HG02981 (cell line): ENCODE data around the gene WASF3.
"Not testable (repeated sequence)": the region's sequence is repeated elsewhere in the genome, so short reads cannot be mapped to it uniquely, and the experiment has no call there.

Source experiments
- ATAC-seq: cut with Tn5 transposase; IDR thresholded peaks from one replicate; pipeline ENCODE4 v1.9.1; 2021; ENCODE audit warnings: mild to moderate bottlenecking, moderate library complexity; ENCODE audit not compliant: unreplicated experiment

WASF3 gene

DNA sequence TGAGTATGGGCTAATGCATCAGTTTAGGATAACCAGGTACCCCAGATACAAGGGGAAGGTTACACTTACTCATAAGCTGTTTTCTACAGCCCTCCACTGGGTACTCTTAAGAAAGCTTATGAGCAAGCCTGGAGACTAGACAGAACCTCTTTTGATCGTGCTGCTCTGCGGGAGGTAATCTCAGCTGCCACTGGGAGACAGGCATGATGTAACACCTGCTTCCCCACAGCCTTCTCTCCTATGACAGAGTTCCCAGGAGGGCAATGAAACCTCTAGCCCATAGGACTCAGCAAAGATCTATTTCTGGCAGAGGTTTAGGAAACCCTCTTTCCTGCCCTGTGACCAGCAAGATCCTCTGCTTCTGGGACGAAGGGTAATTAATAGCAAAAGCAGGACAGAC, 65.6 kb downstream of the WASF3 start:
- no peak for ATAC-seq

DNA sequence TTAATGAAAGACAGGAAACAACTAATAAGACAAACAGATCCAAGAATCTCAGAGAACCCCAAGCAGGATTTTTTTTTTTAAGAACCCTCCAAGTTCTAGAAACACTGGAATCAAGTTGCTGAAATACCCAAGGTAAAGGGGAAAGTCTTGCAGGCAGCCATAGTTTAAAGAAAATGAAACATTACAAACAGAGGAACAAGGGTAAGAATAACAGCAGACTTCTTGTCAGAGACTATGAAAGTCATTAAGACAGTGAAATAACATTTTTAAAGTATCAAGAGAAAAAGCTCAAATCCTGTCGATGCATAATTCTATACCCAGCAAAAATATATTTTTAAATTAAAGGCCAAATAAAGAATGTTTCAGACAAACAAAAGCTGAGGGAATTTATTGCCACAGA, 67.1 kb downstream of the WASF3 start:
- ATAC-seq: no peak

DNA sequence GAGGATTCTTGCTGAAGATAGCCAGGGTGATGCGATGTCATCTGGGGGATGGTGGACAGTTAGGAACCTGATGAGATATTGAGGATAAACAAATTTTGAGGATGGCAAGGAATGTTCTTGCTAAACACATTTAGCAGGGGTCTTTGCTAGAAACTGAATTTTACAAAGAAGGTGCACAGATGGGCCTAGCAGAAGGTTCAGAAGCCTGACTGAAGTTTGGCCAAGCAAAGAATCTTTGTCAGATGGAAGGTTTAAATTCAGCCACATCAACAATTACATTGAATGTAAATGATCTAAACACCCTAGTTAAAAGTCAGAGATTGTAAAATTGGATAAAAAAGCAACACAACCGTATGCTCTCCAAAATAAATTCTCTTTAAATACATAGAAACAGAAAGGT, 68.8 kb downstream of the WASF3 start:
- no peak for ATAC-seq

DNA sequence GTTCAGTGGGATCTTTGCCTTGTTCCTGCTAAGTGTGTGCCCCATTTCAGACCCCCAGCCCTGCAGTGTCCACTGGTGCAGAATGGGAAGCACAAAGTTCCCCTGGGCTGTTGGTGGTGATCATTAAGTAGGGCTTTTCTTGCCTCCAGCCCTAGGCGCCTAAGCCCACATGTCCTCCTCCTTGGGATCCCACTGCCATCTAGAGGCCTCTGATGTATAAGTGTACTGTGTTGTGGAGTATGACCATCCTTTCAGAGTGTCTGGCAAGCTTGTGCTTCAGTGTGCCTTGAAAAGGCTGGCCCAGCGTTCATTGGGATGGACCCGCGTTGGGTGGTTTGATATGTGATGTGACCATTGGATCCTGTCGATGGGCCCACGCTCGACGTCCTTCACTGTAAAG, 71.2 kb downstream of the WASF3 start:
- no peak for ATAC-seq

DNA sequence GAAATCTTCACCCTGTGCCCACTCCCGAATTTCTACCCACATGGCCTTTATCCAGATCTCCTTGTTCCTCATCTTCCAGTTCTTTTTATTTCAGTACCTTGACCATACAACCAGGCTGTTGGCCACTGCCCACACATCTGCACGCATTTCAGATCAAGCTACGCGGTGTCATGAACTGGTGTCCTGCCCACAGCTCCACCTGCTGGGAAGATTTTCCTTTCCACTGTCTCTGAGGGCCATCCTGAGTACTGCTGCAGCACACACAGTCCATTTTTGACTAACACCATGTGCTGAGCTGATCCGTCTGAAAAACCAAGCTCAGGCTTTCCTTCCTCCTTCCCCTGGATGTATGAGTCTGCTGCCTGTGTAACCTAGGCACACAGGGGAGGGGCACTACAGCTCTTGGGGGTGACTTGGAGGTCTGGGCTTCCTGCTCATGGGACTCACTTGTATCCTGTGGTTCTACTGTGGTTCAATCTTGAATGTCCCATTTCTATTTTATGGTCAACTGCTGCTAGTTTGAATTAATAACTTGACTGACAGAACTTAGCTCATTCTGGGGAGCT, 71.9 kb downstream of the WASF3 start:
- ATAC-seq: no peak

DNA sequence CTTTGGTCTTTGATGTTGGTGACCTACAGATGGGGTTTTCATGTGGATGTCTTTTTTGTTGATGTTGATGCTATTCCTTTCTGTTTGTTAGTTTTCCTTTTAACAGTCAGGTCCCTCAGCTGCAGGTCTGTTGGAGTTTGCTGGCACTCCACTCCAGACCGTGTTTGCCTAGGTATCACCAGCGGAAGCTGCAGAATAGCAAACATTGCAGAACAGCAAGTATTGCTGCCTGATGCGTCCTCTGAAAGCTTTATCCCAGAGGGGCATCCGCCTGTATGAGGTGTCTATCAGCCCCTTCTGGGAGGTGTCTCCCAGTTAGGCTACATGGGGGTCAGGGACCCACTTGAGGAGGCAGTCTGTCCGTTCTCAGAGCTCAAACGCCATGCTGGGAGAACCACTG, 78.2 kb downstream of the WASF3 start:
- ATAC-seq: not testable (repeated sequence)

DNA sequence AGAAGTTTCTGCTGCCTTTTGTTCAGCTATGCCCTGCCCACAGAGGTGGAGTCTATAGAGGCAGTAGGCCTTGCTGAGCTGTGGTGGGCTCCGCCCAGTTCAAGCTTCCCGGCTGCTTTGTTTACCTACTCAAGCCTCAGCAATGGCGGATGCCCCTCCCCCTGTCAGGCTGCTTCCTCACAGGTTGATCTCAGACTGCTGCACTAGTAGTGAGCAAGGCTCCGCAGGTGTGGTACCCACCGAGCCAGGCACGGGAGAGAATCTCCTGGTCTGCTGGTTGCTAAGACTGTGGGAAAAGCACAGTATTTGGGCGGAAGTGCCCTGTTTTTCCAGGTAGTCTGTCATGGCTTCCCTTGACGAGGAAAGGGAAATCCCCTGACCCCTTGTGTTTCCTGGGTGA, 78.6 kb downstream of the WASF3 start:
- ATAC-seq: not testable (repeated sequence)

DNA sequence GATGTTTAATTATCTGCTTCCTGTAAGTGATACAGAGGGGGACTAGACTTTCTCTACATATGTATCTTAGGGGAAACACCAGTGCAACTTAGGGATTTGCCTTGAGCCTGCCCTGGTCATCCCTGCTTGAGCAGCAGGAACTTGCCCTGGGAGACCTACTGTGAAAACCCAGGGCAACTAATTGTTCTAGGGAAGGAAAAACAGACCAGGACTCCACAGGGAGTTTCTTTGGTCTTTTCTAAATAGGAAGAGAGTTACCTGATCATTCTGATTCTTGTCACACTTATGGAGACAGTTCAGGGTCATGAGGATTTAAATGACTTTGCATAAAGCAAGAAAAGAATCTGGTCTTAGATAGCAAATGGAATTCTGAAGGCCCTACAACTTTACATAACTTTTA, 89.1 kb downstream of the WASF3 start:
- ATAC-seq: no peak

DNA sequence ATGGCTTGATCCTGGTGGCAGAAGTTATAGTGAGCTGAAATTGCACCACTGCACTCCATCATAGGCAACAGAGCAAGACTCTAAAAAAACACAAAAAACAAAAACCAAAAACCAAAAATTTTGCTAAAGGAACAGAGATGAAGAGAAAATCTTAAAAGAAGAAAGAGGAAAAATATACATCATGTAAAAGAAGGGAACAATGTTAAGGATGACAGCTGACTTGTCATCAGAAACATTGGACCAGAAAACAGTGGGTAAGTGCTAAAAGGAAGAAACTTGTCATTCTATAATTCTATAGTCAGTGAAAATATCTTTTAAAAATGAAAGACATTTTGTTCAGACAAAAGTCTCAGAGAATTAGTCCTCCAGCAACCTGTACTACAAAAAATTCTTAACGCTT, 93.8 kb downstream of the WASF3 start:
- ATAC-seq: no peak

DNA sequence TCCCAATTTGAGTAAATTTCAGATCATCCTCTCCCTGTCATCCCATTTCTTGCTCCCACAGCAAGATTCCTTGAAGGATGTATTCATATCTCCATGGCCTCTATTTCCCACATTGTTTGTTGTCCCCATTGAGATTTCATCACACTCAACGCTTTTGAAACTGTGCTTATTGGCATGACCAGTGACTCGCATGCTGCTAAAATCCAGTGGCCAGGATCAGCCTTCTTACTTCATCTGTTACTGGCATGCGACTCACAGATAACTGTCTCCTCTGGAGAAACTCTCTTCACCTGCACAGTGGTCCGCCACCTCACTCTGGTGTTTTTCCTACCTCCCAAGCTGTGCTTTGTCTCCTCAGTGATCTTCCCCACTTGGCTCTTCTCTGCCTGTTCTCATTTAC, 95.8 kb downstream of the WASF3 start:
- no peak for ATAC-seq

DNA sequence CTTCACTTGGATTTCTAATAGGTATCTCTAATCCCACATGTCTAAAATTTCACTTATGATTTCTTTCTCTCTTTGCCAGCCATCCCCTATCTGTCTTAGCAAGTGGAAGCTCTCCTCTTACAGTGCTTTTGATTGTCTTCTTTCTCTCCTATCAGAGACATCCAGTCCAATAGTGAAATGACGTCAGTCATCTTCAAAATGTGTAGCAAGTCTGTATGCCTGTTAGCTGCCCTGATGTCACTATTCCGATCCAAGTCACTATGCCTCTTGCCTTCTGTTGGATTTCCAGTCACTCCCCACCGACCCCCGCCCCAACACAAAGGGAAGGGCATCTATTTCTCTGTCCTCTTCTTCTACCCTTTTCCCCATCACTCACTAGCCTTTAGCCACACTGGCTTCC, 96.4 kb downstream of the WASF3 start:
- no peak for ATAC-seq

DNA sequence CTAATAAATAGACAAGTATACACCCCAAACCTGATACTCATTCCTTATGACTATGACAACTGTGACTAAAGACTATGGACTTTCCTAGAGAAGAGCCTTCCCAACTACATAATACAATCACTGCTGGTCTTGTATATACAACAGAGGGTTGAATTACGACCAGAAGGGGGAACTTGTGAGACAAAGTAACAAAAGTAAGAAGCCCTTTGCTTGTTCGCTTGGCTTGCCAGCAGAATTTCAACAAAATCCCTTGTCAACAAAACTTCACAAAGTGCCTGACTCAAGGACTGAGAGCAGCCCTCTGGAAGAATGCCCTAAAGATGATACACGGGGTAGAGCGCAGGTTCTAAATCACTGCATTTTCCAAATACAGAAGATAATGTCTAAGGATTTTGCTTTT, 99.4 kb downstream of the WASF3 start:
- ATAC-seq: no peak

DNA sequence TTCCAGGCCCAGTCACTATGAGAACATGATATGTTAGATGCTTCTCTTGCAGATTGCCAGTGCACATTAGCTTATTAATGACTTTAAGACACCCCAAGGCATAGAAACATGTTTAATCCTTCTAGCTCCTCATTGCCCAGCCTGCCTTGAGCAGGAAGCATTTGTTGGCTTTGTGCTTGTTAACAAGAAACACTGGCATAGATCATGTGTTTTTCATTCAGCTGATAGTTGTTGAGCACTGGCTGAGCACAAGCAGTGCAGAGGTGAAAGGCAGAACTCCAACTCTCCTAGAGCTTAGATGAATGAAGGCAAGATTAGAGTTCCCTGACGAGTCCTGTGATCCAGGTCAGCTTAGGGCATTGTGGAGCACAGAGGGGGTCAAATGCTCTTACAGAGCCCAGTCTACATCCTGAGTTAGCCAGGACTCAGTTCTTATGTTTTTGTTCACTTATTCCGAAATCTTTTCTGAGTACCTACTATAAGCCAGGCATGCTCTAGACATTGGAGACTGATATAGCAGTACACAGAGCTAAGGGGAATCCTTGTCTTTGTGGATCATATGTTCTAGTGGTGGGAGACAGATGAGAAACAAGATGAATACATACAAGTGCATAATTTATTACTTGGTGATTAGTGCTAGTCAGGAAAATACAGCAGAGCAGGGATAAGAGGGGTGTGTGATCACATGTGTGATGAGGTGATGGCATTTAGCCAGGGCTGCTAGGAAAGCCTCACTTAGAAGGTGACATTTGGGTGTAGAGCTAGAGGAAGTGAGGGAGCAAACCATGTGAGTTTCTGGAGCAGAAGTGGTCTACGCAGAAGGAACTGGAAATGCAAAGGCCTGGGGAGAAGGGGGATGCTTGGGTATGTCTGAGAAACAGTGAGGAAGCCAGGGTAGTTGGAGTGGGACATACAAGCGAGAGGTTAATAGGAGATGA, 101.2 kb downstream of the WASF3 start:
- no peak for ATAC-seq

DNA sequence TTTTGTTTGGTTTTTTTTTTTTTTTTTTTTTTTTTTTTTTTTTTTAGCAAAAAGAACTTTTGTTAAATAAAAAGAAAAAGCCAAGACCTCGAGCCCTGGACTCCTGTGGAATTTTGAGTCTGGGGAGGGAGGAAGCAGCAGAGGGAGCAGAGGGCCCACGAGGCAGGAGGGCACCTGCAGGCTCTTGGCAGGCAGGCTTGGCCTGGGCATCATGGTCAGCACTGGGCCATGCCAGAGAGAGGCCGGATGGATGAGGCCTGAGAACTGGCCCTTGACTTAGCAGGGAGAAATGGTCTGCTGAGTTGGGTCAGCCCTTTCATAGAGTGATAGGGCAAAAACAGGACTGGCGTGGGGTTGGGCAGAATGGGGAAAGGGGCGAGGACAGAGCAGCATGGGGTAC, 102.7 kb downstream of the WASF3 start:
- ATAC-seq: no peak

DNA sequence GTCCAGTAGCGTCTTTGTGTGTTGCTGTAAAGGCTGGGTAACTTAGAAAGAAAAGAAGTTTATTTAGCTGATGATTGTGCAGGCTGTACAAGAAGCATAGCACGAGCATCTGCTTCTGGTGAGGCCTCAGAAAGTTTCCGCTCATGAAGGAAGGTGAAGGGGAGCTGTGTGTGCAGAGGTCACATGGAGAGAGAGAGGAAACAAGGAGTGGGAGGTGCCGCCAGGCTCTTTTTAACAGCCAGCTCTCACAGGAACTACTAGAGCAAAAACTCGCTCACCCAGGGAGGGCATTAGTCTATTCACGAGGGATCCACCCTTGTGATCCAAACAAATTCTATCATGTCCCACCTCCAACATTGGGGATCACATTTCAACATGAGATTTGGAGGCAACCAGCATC, 103.3 kb downstream of the WASF3 start:
- no peak for ATAC-seq

DNA sequence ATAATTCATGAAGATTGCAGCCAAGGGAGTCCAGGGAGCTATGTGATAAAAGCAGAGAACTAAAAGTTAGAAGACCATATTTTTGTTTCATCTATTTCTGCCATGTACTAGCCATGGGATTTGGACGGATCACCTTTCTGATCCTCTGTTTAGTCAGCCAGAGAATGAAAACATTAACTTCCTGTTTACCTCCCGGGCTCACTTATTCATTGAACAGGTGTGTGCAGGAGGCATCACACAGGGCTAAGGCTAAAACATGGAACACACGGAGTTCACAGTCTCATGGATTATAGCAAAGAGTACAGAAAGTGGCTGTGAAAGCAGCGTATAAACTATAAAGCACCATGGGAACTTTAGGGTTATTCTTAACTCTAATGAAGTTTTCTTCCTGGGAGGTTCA, 106.3 kb downstream of the WASF3 start:
- no peak for ATAC-seq

DNA sequence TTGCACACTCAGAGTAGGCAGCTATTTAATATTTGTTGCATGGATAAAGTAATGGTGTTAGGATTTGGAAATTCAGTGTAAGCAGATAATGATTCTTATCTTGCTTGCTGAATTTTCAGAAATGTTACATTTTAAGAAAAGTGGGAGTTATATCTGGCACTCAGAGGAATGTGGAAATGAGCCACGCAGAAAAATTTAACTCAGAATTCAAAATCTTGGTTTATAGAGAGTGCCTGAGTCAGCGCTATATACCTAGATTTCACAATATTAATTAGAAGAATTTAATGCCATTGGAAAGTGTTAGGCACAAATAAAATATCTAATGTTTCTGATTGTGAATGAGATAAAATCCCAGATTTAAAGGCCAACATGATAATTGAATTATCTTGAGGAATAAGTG, 106.8 kb downstream of the WASF3 start:
- no peak for ATAC-seq

DNA sequence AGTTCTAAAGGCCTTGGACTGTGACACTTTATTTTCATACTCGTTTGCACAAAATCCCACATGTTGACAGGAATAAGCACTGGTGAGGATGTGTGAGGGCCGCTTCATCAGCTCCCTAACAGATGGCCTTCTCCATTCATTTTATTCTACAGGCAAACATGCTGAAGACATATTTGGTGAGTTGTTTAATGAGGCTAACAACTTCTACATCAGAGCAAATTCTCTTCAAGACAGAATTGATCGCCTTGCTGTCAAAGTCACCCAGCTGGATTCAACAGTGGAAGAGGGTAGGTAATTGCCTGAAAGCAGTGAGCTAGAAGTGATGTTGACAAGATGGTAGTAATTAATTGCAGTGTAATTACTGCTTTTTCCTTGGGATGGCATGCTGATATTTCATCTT, 107.4 kb downstream of the WASF3 start:
- ATAC-seq: no peak

DNA sequence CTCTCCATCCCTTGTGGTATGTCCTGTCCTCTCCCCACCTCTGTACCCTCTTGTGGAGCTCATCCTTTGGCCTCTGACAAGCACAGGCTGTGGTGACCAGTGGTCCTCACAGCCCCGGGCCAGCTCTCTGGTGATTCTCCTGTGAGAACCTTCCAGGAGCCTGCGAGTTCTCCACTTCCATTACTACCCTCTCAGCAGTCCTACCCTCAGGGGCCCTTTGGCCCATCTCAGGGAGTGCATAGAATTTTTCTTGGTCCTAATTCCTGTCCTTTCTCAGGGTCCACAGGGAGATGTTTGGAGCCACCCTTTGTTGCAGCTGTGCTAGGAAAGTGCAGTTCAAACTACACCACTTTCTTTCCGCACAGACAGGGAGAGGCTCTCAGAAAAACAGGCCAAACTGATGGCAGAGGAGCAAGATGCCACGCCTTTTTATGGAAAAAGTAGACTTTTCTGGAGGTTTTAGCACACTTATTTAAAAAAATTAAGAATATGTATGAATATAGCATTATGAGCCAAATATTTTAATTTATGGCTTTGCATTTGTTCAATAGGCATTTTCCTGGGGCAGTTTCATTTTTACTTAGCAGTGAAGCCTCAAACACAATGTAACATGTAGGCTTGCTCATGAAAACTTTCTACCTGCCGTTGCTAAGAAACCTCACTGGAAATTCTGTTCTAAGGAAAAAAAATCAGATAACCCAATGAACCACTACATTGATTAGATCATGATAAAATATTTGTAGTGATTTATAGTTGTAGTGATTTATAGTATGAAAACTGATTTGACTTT, 111.1 kb downstream of the WASF3 start:
- ATAC-seq: no peak

DNA sequence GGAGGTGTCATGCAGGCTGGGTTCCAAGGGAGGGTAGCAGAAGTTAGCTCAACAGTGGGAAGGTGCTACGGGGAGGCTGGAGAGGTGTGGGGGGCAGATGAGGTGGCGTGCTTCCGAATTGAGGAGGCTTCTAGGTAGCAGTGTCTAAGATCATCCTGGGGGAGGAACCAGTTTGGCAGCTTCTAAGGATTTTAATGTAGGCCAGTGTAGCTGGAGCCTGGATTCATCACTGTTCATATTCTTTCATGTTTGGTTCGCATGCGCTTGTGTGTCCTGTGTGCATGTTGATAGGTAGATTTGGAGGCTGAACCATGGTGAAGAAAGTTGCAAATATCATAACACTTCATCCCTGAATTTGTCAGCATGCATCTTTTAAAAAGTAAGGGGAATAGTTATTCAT, 116.4 kb downstream of the WASF3 start:
- no peak for ATAC-seq

DNA sequence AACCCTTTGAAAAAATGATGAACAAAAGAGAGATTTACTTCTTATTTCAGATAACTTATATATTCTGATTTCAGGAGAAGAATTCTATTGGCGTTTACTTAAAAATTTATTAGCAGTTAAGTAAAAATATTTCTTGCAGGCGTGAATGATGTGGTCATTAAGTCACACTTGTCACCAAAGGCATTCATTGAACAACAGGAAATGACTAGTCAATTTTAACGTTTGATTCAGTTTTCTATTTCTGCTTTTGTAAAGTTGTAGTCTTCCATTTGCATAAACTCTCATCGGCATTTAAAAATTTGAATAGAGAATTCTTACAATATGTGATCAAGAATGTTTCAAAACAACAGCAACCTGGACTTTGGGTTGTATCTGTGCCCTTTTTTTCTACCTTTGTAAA, 119.7 kb downstream of the WASF3 start:
- no peak for ATAC-seq

DNA sequence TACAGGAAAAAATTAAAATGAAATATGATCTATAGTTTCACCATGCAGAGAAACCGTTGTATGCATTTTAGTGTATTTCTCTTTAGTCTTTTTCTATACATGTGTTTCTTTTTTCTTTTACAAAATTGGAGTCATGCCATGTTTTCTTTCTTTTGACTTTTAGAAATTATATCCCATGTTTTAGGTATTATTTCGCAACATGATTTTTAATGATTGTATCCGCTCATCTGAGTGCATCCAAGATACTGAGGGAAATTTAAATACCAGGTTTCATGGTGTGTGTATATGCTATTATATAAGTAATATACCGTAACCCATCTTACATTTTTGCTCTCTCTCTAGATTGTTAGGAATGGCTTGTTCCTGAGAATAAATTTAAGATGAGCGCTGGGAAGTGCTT, 120.8 kb downstream of the WASF3 start:
- ATAC-seq: no peak
